Endothelial cell of umbilical vein (primary cell): ENCODE results near the gene RAB3GAP2. TPM values are rescaled to one million over a fixed set of nuclear protein-coding genes. Genes with fewer than 3 reads are reported as not detected.

Experiments
- BruUV-seq: library from RNA; stranded (reverse); fragments of 400-500 nt; replicated peaks from 2 replicates; lab custom pipeline; 2021; lab: Mats Ljungman, UMichigan
- CTCF ChIA-PET: fragments of 300-600, 350-600 bp; sonication (Branson Sonifier 250); formaldehyde crosslinking; loops from one replicate; lab custom pipeline; 2021; ENCODE audit warnings: antibody characterized with exemption, inconsistent platforms; lab: Charles Lee
- POLR2A ChIA-PET: fragments of 300-600, 350-600 bp; sonication (Branson Sonifier 250); formaldehyde crosslinking; loops from one replicate; lab custom pipeline; 2021; ENCODE audit warnings: antibody characterized with exemption, inconsistent platforms; lab: Charles Lee
- DNase-seq: peaks from one replicate; pipeline ENCODE4 v3.0.0-alpha.2; 2011; ENCODE audit warnings: low read depth, low spot score
- FAIRE-seq: peaks from 2 replicates; lab custom pipeline; 2011; peaks lifted over from hg19 to GRCh38; lab: Jason Lieb, UNC
- H2AFZ ChIP-seq: 2 replicates; pipeline ENCODE4 v1.6.0; 2012; ENCODE audit warnings: low read depth, low read length, control low read depth, inconsistent platforms
- H3K27ac ChIP-seq: 2 replicates; pipeline ENCODE4 v1.5.1; 2011; ENCODE audit warnings: low read depth, mild to moderate bottlenecking, control low read depth, low read length, moderate library complexity; ENCODE audit not compliant: insufficient read depth
- H3K27me3 ChIP-seq, 2 experiments: 2 replicates each; pipeline versions ENCODE4 v1.6.0 to v1.6.1; 2011; ENCODE audit warnings: low read length in 2 of 2, mixed read lengths in 1 of 2; ENCODE audit not compliant: control insufficient read depth in 2 of 2, insufficient read depth in 2 of 2
- H3K36me3 ChIP-seq, 2 experiments: 2 replicates in 1 of 2; 3 replicates in 1 of 2; pipeline ENCODE4 v1.5.1; 2011; ENCODE audit warnings: low read length in 2 of 2, mild to moderate bottlenecking in 1 of 2, moderate library complexity in 1 of 2; ENCODE audit not compliant: control insufficient read depth in 2 of 2, insufficient read depth in 2 of 2; ENCODE audit errors: extremely low read depth in 1 of 2
- H3K4me1 ChIP-seq: 3 replicates; pipeline ENCODE4 v1.5.1; 2011; ENCODE audit warnings: mild to moderate bottlenecking, low read length; ENCODE audit not compliant: control insufficient read depth, insufficient read depth; ENCODE audit errors: extremely low read depth
- H3K4me2 ChIP-seq: 2 replicates; pipeline ENCODE4 v1.6.1; 2011; ENCODE audit warnings: low read length, control low read depth, mixed read lengths; ENCODE audit not compliant: insufficient read depth
- H3K4me3 ChIP-seq, 3 experiments: fragments of 200-600 bp in 1 of 3; sonication (generic), shearing (Covaris generic) in 1 of 3; replicated peaks in 1 of 3; 2 replicates each; pipeline ENCODE4 v1.5.1; 2011 to 2016; ENCODE audit warnings: control low read depth in 3 of 3, low read length in 3 of 3, mild to moderate bottlenecking in 2 of 3, inconsistent platforms in 1 of 3, low read depth in 1 of 3, moderate library complexity in 1 of 3; ENCODE audit not compliant: insufficient read depth in 1 of 3
- H3K79me2 ChIP-seq: 2 replicates; pipeline ENCODE4 v1.6.0; 2012; ENCODE audit warnings: low read length, inconsistent platforms; ENCODE audit not compliant: control insufficient read depth, insufficient read depth
- H3K9ac ChIP-seq: replicated peaks from 2 replicates; pipeline ENCODE3; 2011; ENCODE audit warnings: low read length, control low read depth; ENCODE audit not compliant: insufficient read depth; ENCODE audit errors: extremely low read depth
- H3K9me1 ChIP-seq: replicated peaks from 3 replicates; pipeline ENCODE4 v1.6.0; 2011; ENCODE audit warnings: mild to moderate bottlenecking, low read length; ENCODE audit not compliant: control insufficient read depth, insufficient read depth; ENCODE audit errors: extremely low read depth
- H3K9me3 ChIP-seq: replicated peaks from 2 replicates; pipeline ENCODE4 v1.5.1; 2012; ENCODE audit warnings: low read length, inconsistent platforms; ENCODE audit not compliant: control insufficient read depth, insufficient read depth
- H4K20me1 ChIP-seq: replicated peaks from 2 replicates; pipeline ENCODE3; 2011; ENCODE audit warnings: mild to moderate bottlenecking, low read length; ENCODE audit not compliant: control insufficient read depth, insufficient read depth; ENCODE audit errors: extremely low read depth
- CTCF ChIP-seq, 2 donors: IDR thresholded peaks; 1 replicate in 1 of 2; 2 replicates in 1 of 2; pipeline ENCODE4 v1.5.1; 2011; ENCODE audit warnings: low read length in 2 of 2, mild to moderate bottlenecking in 2 of 2, moderate library complexity in 2 of 2, control low read depth in 1 of 2, inconsistent platforms in 1 of 2, low read depth in 1 of 2; ENCODE audit not compliant: insufficient read depth in 1 of 2; ENCODE audit errors: extremely low read depth in 1 of 2
- EZH2 ChIP-seq: IDR thresholded peaks from 2 replicates; pipeline ENCODE4 v1.6.1; 2012; ENCODE audit warnings: borderline replicate concordance, low read depth, mild to moderate bottlenecking, moderate library complexity, low read length, inconsistent platforms; ENCODE audit not compliant: severe bottlenecking
- FOS ChIP-seq: IDR thresholded peaks from 2 replicates; pipeline ENCODE4 v1.6.1; 2011; ENCODE audit warnings: mild to moderate bottlenecking, low read length, moderate library complexity, borderline replicate concordance; ENCODE audit not compliant: insufficient read depth
- GATA2 ChIP-seq: IDR thresholded peaks from 2 replicates; pipeline ENCODE4 v1.7.0; 2011; ENCODE audit warnings: low read depth, mild to moderate bottlenecking, moderate library complexity, mixed read lengths, low read length; ENCODE audit not compliant: insufficient read length, insufficient read depth
- JUN ChIP-seq: IDR thresholded peaks from 2 replicates; pipeline ENCODE4 v1.6.1; 2011; ENCODE audit warnings: borderline replicate concordance, low read depth; ENCODE audit not compliant: insufficient read length, insufficient read depth
- MAX ChIP-seq: IDR thresholded peaks from 2 replicates; pipeline ENCODE4 v1.6.1; 2011; ENCODE audit not compliant: insufficient read depth, insufficient read length
- MYC ChIP-seq: IDR thresholded peaks from one replicate; pipeline ENCODE4 v1.6.1; 2011; ENCODE audit warnings: mild to moderate bottlenecking, low read depth, low read length
- POLR2A ChIP-seq: IDR thresholded peaks from 2 replicates; pipeline ENCODE4 v1.6.1; 2012; ENCODE audit warnings: low read depth, mild to moderate bottlenecking, control low read depth, low read length
- POLR2AphosphoS5 ChIP-seq: IDR thresholded peaks from 2 replicates; pipeline ENCODE4 v1.6.1; 2012; ENCODE audit warnings: low read depth, mild to moderate bottlenecking, control low read depth, low read length, moderate library complexity; ENCODE audit not compliant: insufficient read depth
- dilution Hi-C: fragments of 300-500 bp; cut with MboI; formaldehyde crosslinking; loops from one replicate; pipeline ENCODE4 v1.15.0; 2019; ENCODE audit warnings: low sequenced_read_pairs; ENCODE audit not compliant: extremely low pct_ligation_motif_present
- intact Hi-C: fragments of 100-400 bp; cut with micrococcal nuclease; formaldehyde crosslinking; loops from one replicate; pipeline ENCODE4 v1.10.0; 2022
- polyA plus RNA-seq, 4 experiments: library from polyadenylated mRNA; depleted of rRNA in 3 of 4; stranded (reverse) in 3 of 4; unstranded in 1 of 4; fragments of >200 nt; gene quantifications; 2 replicates each; pipeline versions ENCODE4 v1.2.1 to v1.2.3, GENCODE V29; 2011 to 2012; ENCODE audit warnings: missing spikeins in 1 of 4
- total RNA-seq: library from RNA; stranded (reverse); gene quantifications from 2 replicates; pipeline ENCODE4 v1.2.3, GENCODE V29; 2021

Gene RAB3GAP2
- total and polyA plus RNA-seq, 2 donors (not counting 3 experiments of a cell fraction or from before 2014, with no cell fraction given): 11.1 to 37.4 TPM

GRCh38 chr1:220195701-220196100 is 76.6 kb downstream of the RAB3GAP2 start:
- ChIA-PET CTCF (interaction anchor here (0.8 to 1.9 kb wide), 10 partner anchors 9 to 581 kb away, joined by 3 to 6 read pairs (median 4); no protein-coding TSS in a partner anchor), POLR2A (no interaction called here)
- TF ChIP-seq CTCF (IDR thresholded peaks at IDR 0.05; ENCODE audit: extremely low read depth in 1 of 2, insufficient read depth in 1 of 2, low read depth in 1 of 2, low read length in 2 of 2) (no peak), MYC (no peak), POLR2AphosphoS5 (no peak), POLR2A (no peak), FOS (no peak), JUN (no peak), MAX (no peak), EZH2 (no peak), GATA2 (no peak)
- BruUV-seq: no TSS peak
- Histone ChIP-seq H3K4me3 (no peak overlapping the region), H3K4me2 (no peak overlapping the region), H3K9me3 (no peaks in the 10 kb centered on the region), H2AFZ (no peak overlapping the region), H3K4me1 (peaks cover 4% of the 10 kb centered on the region), H4K20me1 (no peaks in the 10 kb centered on the region), H3K9ac (no peak overlapping the region), H3K36me3 (peaks cover 7 to 9% of the 10 kb centered on the region in 2 experiments), H3K27me3 (no peaks in the 10 kb centered on the region), H3K79me2 (no peaks in the 10 kb centered on the region), H3K9me1 (no peaks in the 10 kb centered on the region), H3K27ac (no peak overlapping the region)
- DNase-seq: no peak
- dilution Hi-C loops: no loop called here
- FAIRE-seq: no peak
- intact Hi-C loops: no loop called here
